ENCODE data around the gene PHF1. TPM values are rescaled to one million over a fixed set of nuclear protein-coding genes. Genes with fewer than 3 reads are reported as not detected.

PHF1 gene
- polyA plus RNA-seq, 3 donors = 3.0 to 90.2 (median 3.5) TPM

DNA sequence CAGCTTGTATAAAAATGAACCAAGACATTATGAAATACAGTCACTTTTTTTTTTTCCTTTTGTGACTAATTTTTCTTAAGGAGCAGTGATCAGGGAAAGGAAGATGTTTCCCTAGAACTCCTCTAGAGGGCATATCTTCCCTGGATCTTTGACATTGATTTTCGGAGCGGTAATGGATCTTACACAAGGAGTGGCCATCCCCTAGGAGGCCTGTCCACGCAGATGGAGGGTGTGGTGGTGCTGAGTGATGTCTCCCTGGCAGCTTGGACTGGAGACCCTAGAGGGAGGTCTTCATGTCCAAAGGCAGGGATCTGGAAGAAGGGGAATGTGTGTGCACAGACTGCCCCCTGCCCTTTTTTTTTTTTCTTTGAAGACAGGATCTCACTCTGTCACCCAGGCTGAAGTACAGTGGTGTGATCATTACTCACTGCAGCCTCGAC is 26.2 kb upstream of the PHF1 start:
- Mint-ChIP-seq H3K27me3 (ENCODE audit: low read depth in 3 of 3) (peaks cover 0 to 2% (median under 1%) of the 10 kb centered on the region in 3 donors), H3K9me3 (no peaks in the 10 kb centered on the region), H3K4me3 (no peak overlapping the region), H3K27ac (no peak overlapping the region), H3K4me1 (no peaks in the 10 kb centered on the region), H3K36me3 (no peaks in the 10 kb centered on the region)
- Histone ChIP-seq H3K9ac (ENCODE audit: insufficient read depth, low read length, poor library complexity, severe bottlenecking) (no peak overlapping the region), H3K36me3 (replicated peaks in 1 of 2; ENCODE audit: control insufficient read depth in 1 of 2, insufficient read depth in 2 of 2, low read length in 2 of 2) (no peaks in the 10 kb centered on the region), H3K4me3 (replicated peaks in 1 of 3; ENCODE audit: low read depth in 2 of 3, low read length in 3 of 3) (no peak overlapping the region), H4K20me1 (ENCODE audit: insufficient read depth, low read length) (no peaks in the 10 kb centered on the region), H3K27me3 (ENCODE audit: control insufficient read depth in 2 of 2, insufficient read depth in 2 of 2, low read length in 2 of 2) (no peaks in the 10 kb centered on the region), H2AFZ (ENCODE audit: insufficient read depth, low read depth, low read length, poor library complexity, severe bottlenecking) (no peak overlapping the region), H3K79me2 (ENCODE audit: insufficient read depth, low read length) (no peaks in the 10 kb centered on the region), H3K4me1 (ENCODE audit: control insufficient read depth in 1 of 2, insufficient read depth in 2 of 2, low read length in 2 of 2) (no peaks in the 10 kb centered on the region), H3K9me3 (replicated peaks in 1 of 2; ENCODE audit: control insufficient read depth in 1 of 2, insufficient read depth in 1 of 2, low read length in 2 of 2) (no peaks in the 10 kb centered on the region), H3K27ac (ENCODE audit: low read depth in 1 of 2, low read length in 2 of 2) (no peak overlapping the region), H3K4me2 (replicated peaks; ENCODE audit: extremely low read depth, low read length, poor library complexity, severe bottlenecking) (no peak overlapping the region)
- intact Hi-C loops (cut with micrococcal nuclease) = no loop called here
- no peak for DNase-seq
- TF ChIP-seq, protein P1, sequence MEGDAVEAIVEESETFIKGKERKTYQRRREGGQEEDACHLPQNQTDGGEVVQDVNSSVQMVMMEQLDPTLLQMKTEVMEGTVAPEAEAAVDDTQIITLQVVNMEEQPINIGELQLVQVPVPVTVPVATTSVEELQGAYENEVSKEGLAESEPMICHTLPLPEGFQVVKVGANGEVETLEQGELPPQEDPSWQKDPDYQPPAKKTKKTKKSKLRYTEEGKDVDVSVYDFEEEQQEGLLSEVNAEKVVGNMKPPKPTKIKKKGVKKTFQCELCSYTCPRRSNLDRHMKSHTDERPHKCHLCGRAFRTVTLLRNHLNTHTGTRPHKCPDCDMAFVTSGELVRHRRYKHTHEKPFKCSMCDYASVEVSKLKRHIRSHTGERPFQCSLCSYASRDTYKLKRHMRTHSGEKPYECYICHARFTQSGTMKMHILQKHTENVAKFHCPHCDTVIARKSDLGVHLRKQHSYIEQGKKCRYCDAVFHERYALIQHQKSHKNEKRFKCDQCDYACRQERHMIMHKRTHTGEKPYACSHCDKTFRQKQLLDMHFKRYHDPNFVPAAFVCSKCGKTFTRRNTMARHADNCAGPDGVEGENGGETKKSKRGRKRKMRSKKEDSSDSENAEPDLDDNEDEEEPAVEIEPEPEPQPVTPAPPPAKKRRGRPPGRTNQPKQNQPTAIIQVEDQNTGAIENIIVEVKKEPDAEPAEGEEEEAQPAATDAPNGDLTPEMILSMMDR (IDR thresholded peaks at IDR 0.05) = no peak
- no CpG with 5 or more reads among the region's 4 CpGs for WGBS (ENCODE audit: insufficient coverage)

DNA sequence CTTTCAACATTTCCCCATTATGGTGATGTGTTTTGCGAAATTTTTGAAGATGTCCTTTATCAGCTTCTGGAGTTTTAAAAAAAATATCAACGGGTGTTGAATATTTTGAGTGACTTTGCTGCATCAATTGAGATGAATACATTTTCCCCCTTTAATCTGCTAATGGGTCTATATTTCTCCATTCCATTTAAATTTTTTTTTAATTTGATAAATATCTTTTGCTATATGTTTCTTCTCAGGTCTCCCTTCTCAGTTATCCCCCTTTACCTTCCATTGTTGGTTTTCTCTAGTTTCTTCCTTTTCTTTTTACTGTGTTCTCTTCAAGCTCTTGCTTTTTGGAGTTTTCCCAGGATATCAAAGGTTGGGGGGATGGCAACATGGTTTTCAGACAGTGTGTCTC is 20.6 kb upstream of the PHF1 start:
- Histone ChIP-seq H4K20me1 (ENCODE audit: insufficient read depth, low read length) (no peaks in the 10 kb centered on the region), H3K27me3 (ENCODE audit: control insufficient read depth in 2 of 2, insufficient read depth in 2 of 2, low read length in 2 of 2) (no peaks in the 10 kb centered on the region), H3K4me3 (replicated peaks in 1 of 3; ENCODE audit: low read depth in 2 of 3, low read length in 3 of 3) (no peak overlapping the region), H3K9ac (ENCODE audit: insufficient read depth, low read length, poor library complexity, severe bottlenecking) (no peak overlapping the region), H3K36me3 (replicated peaks in 1 of 2; ENCODE audit: control insufficient read depth in 1 of 2, insufficient read depth in 2 of 2, low read length in 2 of 2) (peaks cover 0 to 8% of the 10 kb centered on the region in 2 donors), H3K4me2 (replicated peaks; ENCODE audit: extremely low read depth, low read length, poor library complexity, severe bottlenecking) (no peak overlapping the region), H3K9me3 (replicated peaks in 1 of 2; ENCODE audit: control insufficient read depth in 1 of 2, insufficient read depth in 1 of 2, low read length in 2 of 2) (no peaks in the 10 kb centered on the region), H2AFZ (ENCODE audit: insufficient read depth, low read depth, low read length, poor library complexity, severe bottlenecking) (peak overlapping the region; percentile 81), H3K79me2 (ENCODE audit: insufficient read depth, low read length) (peaks cover 35% of the 10 kb centered on the region), H3K27ac (ENCODE audit: low read depth in 1 of 2, low read length in 2 of 2) (no peak overlapping the region), H3K4me1 (ENCODE audit: control insufficient read depth in 1 of 2, insufficient read depth in 2 of 2, low read length in 2 of 2) (peaks cover 26 to 31% of the 10 kb centered on the region in 2 donors)
- H3K36me3 Mint-ChIP-seq = peaks cover 2% of the 10 kb centered on the region in 2 donors
- intact Hi-C loops (cut with micrococcal nuclease) = loop anchor here in 1 of 2 donors (10.0 kb wide), 1 partner anchor 95 kb away; the partner anchor contains the start of gene RGL2
- H3K27me3 Mint-ChIP-seq (ENCODE audit: low read depth in 3 of 3) = peaks cover 0 to under 1% (median under 1%) of the 10 kb centered on the region in 3 donors
- no peak overlapping the region for H3K4me3 Mint-ChIP-seq
- TF ChIP-seq, protein P1 (IDR thresholded peaks at IDR 0.05) = no peak
- no peaks in the 10 kb centered on the region for H3K9me3 Mint-ChIP-seq
- DNase-seq = no peak
- WGBS (ENCODE audit: insufficient coverage) = no CpG with 5 or more reads among the region's 2 CpGs
- peak overlapping the region in 5 of 7 donors; percentile 20 to 95 (median 94) for H3K27ac Mint-ChIP-seq
- H3K4me1 Mint-ChIP-seq = peaks cover 36% of the 10 kb centered on the region

Data from CD14-positive monocyte (primary cell).